ENCODE measurements around the gene MORC3. TPM values are rescaled to one million over a fixed set of nuclear protein-coding genes. Genes with fewer than 3 reads are reported as not detected.
A peak's percentile ranks its signal among the peaks of the same experiment; 100 is the strongest.

Gene MORC3
- total RNA-seq, 1 donor from 2014 or later: 23.1 TPM

DNA sequence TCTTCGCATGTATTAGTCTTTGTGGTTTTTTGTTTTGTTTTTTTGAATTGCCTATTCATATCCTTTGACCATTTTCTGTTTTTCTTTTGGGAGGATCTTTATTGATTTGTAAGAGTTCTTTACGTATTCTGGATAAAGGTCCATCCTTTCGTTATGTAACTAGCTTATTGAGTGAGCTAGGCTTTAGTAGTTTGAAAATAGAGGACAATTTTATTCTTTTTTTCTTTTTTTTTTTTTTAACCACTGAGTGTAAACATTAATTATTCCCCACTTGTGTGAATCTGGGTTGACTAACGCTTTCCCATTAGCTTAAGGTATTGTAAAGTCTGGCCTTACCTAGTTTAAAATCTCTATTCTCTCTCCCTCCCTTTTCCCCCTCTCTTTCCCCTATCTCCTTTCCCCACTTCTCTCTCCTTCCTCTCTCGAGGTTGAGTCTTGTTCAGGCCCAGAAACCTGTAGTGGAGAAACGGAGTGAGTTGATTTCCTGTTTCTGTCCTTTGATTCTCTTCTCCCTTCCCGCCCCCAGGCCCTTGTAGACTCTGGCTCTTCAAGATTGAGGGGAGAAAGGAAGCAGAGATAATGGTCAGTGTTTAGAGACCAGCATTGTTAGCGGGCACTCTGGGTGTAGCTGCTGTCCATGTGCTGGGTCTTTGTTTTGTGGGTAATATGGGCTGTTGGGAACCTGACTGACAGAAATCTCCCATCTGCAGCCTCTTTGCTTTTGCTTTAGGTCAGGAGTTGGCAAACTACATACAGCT lies 1.5 kb downstream of the MORC3 start:
- TF ChIP-seq, protein P1, sequence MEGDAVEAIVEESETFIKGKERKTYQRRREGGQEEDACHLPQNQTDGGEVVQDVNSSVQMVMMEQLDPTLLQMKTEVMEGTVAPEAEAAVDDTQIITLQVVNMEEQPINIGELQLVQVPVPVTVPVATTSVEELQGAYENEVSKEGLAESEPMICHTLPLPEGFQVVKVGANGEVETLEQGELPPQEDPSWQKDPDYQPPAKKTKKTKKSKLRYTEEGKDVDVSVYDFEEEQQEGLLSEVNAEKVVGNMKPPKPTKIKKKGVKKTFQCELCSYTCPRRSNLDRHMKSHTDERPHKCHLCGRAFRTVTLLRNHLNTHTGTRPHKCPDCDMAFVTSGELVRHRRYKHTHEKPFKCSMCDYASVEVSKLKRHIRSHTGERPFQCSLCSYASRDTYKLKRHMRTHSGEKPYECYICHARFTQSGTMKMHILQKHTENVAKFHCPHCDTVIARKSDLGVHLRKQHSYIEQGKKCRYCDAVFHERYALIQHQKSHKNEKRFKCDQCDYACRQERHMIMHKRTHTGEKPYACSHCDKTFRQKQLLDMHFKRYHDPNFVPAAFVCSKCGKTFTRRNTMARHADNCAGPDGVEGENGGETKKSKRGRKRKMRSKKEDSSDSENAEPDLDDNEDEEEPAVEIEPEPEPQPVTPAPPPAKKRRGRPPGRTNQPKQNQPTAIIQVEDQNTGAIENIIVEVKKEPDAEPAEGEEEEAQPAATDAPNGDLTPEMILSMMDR (IDR thresholded peaks at IDR 0.05): no peak
- Mint-ChIP-seq H3K9me3 (ENCODE audit: low read depth) (no peaks in the 10 kb centered on the region), H3K27ac (ENCODE audit: unreplicated experiment) (peak overlapping the region; percentile 98), H3K27me3 (ENCODE audit: low read depth) (no peaks in the 10 kb centered on the region), H3K4me1 (ENCODE audit: low read depth) (peaks cover 40% of the 10 kb centered on the region), H3K4me3 (ENCODE audit: unreplicated experiment) (peak overlapping the region; percentile 87), H3K36me3 (ENCODE audit: low read depth) (peaks cover 5% of the 10 kb centered on the region)
- DNase-seq (ENCODE audit: low spot score): no peak

DNA sequence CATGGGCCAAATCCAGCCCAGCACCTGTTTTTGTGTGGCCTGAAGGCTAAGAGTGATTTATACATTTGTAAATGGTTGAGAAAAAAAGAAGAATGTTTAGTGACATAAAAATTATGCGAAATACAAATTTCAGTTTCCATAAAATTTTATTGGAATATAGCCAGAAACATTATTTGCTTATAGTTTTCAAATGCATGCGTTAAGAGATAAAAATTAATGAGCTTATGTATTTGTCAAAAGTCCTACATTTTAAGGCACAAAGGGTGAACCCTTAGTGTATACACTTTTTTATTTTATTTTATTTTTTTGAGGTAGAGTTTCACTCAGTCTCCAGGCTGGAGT lies 2.1 kb downstream of the MORC3 start:
- TF ChIP-seq, protein P1 (IDR thresholded peaks at IDR 0.05): no peak
- Mint-ChIP-seq H3K27me3 (ENCODE audit: low read depth) (no peaks in the 10 kb centered on the region), H3K4me3 (ENCODE audit: unreplicated experiment) (peak overlapping the region; percentile 87), H3K4me1 (ENCODE audit: low read depth) (peaks cover 40% of the 10 kb centered on the region), H3K36me3 (ENCODE audit: low read depth) (peaks cover 5% of the 10 kb centered on the region), H3K27ac (ENCODE audit: unreplicated experiment) (peak overlapping the region; percentile 98), H3K9me3 (ENCODE audit: low read depth) (no peaks in the 10 kb centered on the region)
- DNase-seq (ENCODE audit: low spot score): no peak

DNA sequence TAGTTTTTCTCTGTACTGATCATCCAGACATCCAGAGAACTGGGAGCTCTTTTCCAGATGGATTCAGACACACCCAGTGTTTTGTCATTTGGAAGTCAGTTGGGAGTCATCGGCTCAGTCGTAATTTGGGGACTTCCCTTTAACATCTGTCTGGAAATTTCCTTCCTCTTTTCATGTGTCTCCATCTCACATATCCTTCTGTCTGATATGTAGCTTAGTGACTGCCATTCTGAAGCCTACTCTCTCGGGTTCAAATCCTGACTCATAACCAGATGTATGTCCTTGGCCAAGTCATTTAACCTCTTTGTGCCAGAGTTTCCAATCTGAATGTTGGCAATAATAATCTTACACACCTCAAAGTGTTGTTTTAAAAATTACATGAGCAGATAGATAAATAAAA lies 3.0 kb downstream of the MORC3 start:
- peak overlapping the region; percentile 84 for H3K27ac Mint-ChIP-seq (ENCODE audit: unreplicated experiment)

DNA sequence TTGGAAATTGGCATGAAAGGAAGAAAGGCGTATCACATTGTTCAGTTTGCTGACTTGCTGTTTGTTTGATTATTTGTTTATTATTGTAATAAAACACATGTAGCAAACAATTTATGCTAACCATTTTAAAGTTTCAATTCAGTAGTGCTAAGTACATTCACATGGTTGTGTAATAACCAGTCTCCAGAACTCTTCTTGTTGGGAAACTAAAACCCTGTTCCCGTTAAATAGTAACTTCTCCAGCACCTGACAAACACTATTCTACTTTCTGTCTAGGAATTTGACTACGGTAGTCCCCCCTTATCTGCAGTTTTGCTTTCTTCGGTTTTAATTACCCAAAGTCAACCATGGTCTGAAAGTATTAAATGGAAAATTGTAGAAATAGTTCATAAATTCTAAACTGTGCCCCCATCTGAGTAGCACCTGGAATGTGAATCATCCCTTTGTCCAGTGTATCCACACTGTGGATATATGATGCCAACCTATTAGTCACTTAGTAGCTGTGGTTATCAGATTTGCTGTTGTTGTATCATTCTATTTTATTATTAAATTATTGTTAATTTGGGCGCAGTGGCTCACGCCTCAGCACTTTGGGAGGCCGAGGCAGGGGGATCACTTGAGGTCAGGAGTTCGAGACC lies 5.5 kb downstream of the MORC3 start:
- Mint-ChIP-seq H3K27ac (ENCODE audit: unreplicated experiment) (peak overlapping the region; percentile 17), H3K9me3 (ENCODE audit: low read depth) (no peaks in the 10 kb centered on the region), H3K4me1 (ENCODE audit: low read depth) (peaks cover 58% of the 10 kb centered on the region), H3K4me3 (ENCODE audit: unreplicated experiment) (no peak overlapping the region), H3K36me3 (ENCODE audit: low read depth) (peaks cover 4% of the 10 kb centered on the region), H3K27me3 (ENCODE audit: low read depth) (no peaks in the 10 kb centered on the region)
- no peak for DNase-seq (ENCODE audit: low spot score)
- TF ChIP-seq, protein P1 (IDR thresholded peaks at IDR 0.05): no peak

More for the DNA sequence above, 3.0 kb downstream of the MORC3 start:
- no peak overlapping the region for H3K4me3 Mint-ChIP-seq (ENCODE audit: unreplicated experiment)
- H3K27me3 Mint-ChIP-seq (ENCODE audit: low read depth): no peaks in the 10 kb centered on the region
- H3K36me3 Mint-ChIP-seq (ENCODE audit: low read depth): peaks cover 5% of the 10 kb centered on the region
- TF ChIP-seq, protein P1 (IDR thresholded peaks at IDR 0.05): no peak
- H3K9me3 Mint-ChIP-seq (ENCODE audit: low read depth): no peaks in the 10 kb centered on the region
- DNase-seq (ENCODE audit: low spot score): no peak
- peaks cover 41% of the 10 kb centered on the region for H3K4me1 Mint-ChIP-seq (ENCODE audit: low read depth)

DNA sequence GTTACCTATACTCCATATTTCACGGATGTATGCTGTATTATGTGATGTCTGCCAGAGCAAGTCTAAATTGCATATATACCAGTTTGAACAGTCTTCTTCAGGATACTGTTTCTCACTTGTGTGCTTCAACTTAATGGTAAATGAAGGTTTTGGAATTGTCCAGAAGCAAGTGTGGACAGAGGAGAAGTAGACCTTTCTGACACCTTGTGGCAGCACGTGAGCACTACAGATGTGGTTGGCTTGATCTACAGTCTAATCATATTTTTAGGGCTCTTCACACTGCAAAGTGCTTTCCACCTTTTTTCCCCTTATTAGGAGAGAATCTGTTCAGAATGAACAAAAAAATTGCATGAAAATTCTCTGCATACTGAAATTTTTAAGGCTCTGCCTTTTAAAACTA lies 10.9 kb downstream of the MORC3 start:
- TF ChIP-seq, protein P1 (IDR thresholded peaks at IDR 0.05): peak; percentile 84
- no peaks in the 10 kb centered on the region for H3K9me3 Mint-ChIP-seq (ENCODE audit: low read depth)
- no peak for DNase-seq (ENCODE audit: low spot score)
- H3K4me1 Mint-ChIP-seq (ENCODE audit: low read depth): peaks cover 34% of the 10 kb centered on the region
- no peaks in the 10 kb centered on the region for H3K27me3 Mint-ChIP-seq (ENCODE audit: low read depth)
- peaks cover 3% of the 10 kb centered on the region for H3K36me3 Mint-ChIP-seq (ENCODE audit: low read depth)
- peak overlapping the region; percentile 9 for H3K27ac Mint-ChIP-seq (ENCODE audit: unreplicated experiment)
- H3K4me3 Mint-ChIP-seq (ENCODE audit: unreplicated experiment): no peak overlapping the region

Measured in chondrocyte (in vitro differentiated cells).